ENCODE results near the gene SFI1. TPM values are rescaled to one million over a fixed set of nuclear protein-coding genes. Genes with fewer than 3 reads are reported as not detected.

SFI1 gene
- total RNA-seq, 2 donors from 2014 or later: 6.5 to 6.8 TPM

- Histone ChIP-seq H3K27me3 (no peaks in the 10 kb centered on the region), H3K27ac (no peak overlapping the region), H3K36me3 (no peaks in the 10 kb centered on the region), H3K4me1 (no peaks in the 10 kb centered on the region), H3K9me3 (no peaks in the 10 kb centered on the region), H3K4me3 (no peak overlapping the region)
- no peak for TF ChIP-seq CTCF (IDR thresholded peaks at IDR 0.05)
- no peak for DNase-seq (ENCODE audit: low spot score)
Observed at GRCh38 chr22:31566484-31566883, 70.1 kb downstream of the SFI1 start.

GRCh38 chr22:31567196-31567595, 70.9 kb downstream of the SFI1 start:
- Histone ChIP-seq H3K4me1 (no peaks in the 10 kb centered on the region), H3K27ac (no peak overlapping the region), H3K27me3 (no peaks in the 10 kb centered on the region), H3K36me3 (no peaks in the 10 kb centered on the region), H3K4me3 (no peak overlapping the region), H3K9me3 (no peaks in the 10 kb centered on the region)
- DNase-seq (ENCODE audit: low spot score): no peak
- no peak for TF ChIP-seq CTCF (IDR thresholded peaks at IDR 0.05)

GRCh38 chr22:31567702-31568101, 71.4 kb downstream of the SFI1 start:
- no peaks in the 10 kb centered on the region for H3K4me1 ChIP-seq
- no peak for TF ChIP-seq CTCF (IDR thresholded peaks at IDR 0.05)
- no peaks in the 10 kb centered on the region for H3K27me3 ChIP-seq
- H3K36me3 ChIP-seq: no peaks in the 10 kb centered on the region
- no peak for DNase-seq (ENCODE audit: low spot score)
- no peak overlapping the region for H3K4me3 ChIP-seq
- no peaks in the 10 kb centered on the region for H3K9me3 ChIP-seq
- no peak overlapping the region for H3K27ac ChIP-seq

GRCh38 chr22:31569126-31569525, 72.8 kb downstream of the SFI1 start:
- TF ChIP-seq CTCF (IDR thresholded peaks at IDR 0.05): no peak
- H3K4me1 ChIP-seq: no peaks in the 10 kb centered on the region
- no peaks in the 10 kb centered on the region for H3K27me3 ChIP-seq
- H3K27ac ChIP-seq: no peak overlapping the region
- no peak overlapping the region for H3K4me3 ChIP-seq
- no peak for DNase-seq (ENCODE audit: low spot score)
- H3K9me3 ChIP-seq: no peaks in the 10 kb centered on the region
- H3K36me3 ChIP-seq: no peaks in the 10 kb centered on the region

- no peaks in the 10 kb centered on the region for H3K36me3 ChIP-seq
- no peak overlapping the region for H3K27ac ChIP-seq
- H3K27me3 ChIP-seq: no peaks in the 10 kb centered on the region
- H3K4me1 ChIP-seq: no peaks in the 10 kb centered on the region
- TF ChIP-seq CTCF (IDR thresholded peaks at IDR 0.05): no peak
- no peak for DNase-seq (ENCODE audit: low spot score)
- no peak overlapping the region for H3K4me3 ChIP-seq
- no peaks in the 10 kb centered on the region for H3K9me3 ChIP-seq
Observed at GRCh38 chr22:31572939-31573338, 76.6 kb downstream of the SFI1 start.

GRCh38 chr22:31574055-31574670, 77.8 kb downstream of the SFI1 start:
- no peaks in the 10 kb centered on the region for H3K9me3 ChIP-seq
- DNase-seq (ENCODE audit: low spot score): no peak
- no peaks in the 10 kb centered on the region for H3K27me3 ChIP-seq
- H3K27ac ChIP-seq: no peak overlapping the region
- no peaks in the 10 kb centered on the region for H3K36me3 ChIP-seq
- no peak overlapping the region for H3K4me3 ChIP-seq
- H3K4me1 ChIP-seq: no peaks in the 10 kb centered on the region
- TF ChIP-seq CTCF (IDR thresholded peaks at IDR 0.05): no peak

All from right atrium auricular region (tissue), 2 donors.